ENCODE data around the gene SHISA6.

GRCh38 chr17:11506635-11507034 is 265.6 kb downstream of the SHISA6 start:
- TF ChIP-seq ZFP30 (CRISPR knock-in tag; IDR thresholded peaks at IDR 0.05) (no peak), BACH2 (CRISPR knock-in tag; IDR thresholded peaks at IDR 0.05; ENCODE audit: borderline replicate concordance) (no peak), PPARA (CRISPR knock-in tag; IDR thresholded peaks at IDR 0.05; ENCODE audit: borderline replicate concordance) (no peak), ZC3H10 (CRISPR knock-in tag; IDR thresholded peaks at IDR 0.05) (no peak), PATZ1 (CRISPR knock-in tag; IDR thresholded peaks at IDR 0.05; ENCODE audit: borderline replicate concordance) (no peak), RARB (CRISPR knock-in tag; IDR thresholded peaks at IDR 0.05) (no peak), ARNTL (CRISPR knock-in tag; IDR thresholded peaks at IDR 0.05; ENCODE audit: borderline replicate concordance, low read depth) (no peak), ESRRG (CRISPR knock-in tag; IDR thresholded peaks at IDR 0.05) (no peak), ZFP3 (CRISPR knock-in tag; IDR thresholded peaks at IDR 0.05) (no peak)

All from SK-N-SH treated with all-trans-retinoic acid at 6 μM for 48 hours (cell line).